Measurements from ENCODE around the gene EDAR. TPM values are rescaled to one million over a fixed set of nuclear protein-coding genes. Genes with fewer than 3 reads are reported as not detected.

EDAR gene
- total and polyA plus RNA-seq, 2 of the 8 experiments (the other 6 are each of a cell fraction or from before 2014, with no cell fraction given): not detected

DNA sequence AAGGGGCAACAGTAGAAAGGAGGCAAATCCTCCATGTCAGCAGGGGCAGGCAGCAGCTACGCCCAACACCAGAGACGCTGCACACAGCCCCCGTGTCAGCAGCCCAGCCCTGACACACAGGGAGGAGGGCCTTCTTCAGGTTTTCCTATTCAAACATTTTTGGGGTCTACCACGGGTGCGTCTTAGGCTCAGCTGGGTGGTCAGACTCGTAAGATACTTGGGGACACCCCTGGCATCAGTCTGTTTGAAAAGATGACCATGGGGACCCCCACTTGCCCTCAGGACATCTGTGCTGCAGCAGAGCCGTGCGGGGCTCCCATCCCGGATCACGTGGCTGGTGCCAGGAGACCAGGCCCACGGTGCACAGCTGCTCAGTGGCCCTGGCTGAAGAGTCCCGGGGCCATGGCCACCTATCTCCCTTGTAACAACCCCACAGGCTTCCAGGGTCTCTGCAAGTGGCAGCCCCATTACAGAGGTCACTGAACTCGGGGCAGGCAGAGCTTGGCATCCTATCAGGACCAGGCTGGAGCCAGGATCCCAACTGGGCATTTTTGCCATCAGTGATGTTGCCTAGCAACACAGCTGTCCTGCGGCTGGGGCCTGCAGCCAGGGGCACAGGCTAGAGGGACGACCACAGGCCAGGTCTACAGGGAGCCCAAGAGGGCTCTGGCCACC, 82.5 kb downstream of the EDAR start:
- POLR2A ChIA-PET (ENCODE audit: partially characterized antibody): interaction anchor here (0.6 to 1.7 kb wide), 2 partner anchors 10 to 115 kb away, joined by 3 to 4 read pairs; no protein-coding TSS in a partner anchor
- TF ChIP-seq RXRA (IDR thresholded peaks at IDR 0.05; ENCODE audit: insufficient read depth, low read depth, low read length): no peak
- TF ChIP-seq, protein P1, sequence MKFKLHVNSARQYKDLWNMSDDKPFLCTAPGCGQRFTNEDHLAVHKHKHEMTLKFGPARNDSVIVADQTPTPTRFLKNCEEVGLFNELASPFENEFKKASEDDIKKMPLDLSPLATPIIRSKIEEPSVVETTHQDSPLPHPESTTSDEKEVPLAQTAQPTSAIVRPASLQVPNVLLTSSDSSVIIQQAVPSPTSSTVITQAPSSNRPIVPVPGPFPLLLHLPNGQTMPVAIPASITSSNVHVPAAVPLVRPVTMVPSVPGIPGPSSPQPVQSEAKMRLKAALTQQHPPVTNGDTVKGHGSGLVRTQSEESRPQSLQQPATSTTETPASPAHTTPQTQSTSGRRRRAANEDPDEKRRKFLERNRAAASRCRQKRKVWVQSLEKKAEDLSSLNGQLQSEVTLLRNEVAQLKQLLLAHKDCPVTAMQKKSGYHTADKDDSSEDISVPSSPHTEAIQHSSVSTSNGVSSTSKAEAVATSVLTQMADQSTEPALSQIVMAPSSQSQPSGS (IDR thresholded peaks at IDR 0.05; ENCODE audit: low read length): no peak
- no peak for TF ChIP-seq SIRT6 (IDR thresholded peaks at IDR 0.05; ENCODE audit: low read length)
- TF ChIP-seq RAD21 (IDR thresholded peaks at IDR 0.05 in 1 of 2, conservative IDR thresholded peaks at IDR 0.05 in 1 of 2; ENCODE audit: low read depth in 2 of 2, low read length in 2 of 2): no peak
- TF ChIP-seq SP2 (IDR thresholded peaks at IDR 0.05; ENCODE audit: low read length): no peak
- TF ChIP-seq, protein P2, sequence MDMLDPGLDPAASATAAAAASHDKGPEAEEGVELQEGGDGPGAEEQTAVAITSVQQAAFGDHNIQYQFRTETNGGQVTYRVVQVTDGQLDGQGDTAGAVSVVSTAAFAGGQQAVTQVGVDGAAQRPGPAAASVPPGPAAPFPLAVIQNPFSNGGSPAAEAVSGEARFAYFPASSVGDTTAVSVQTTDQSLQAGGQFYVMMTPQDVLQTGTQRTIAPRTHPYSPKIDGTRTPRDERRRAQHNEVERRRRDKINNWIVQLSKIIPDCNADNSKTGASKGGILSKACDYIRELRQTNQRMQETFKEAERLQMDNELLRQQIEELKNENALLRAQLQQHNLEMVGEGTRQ (IDR thresholded peaks at IDR 0.05; ENCODE audit: low read length): no peak

More for the DNA sequence above, 82.5 kb downstream of the EDAR start:
- H2AFZ ChIP-seq (ENCODE audit: low read length): no peak overlapping the region
- H3K79me1 ChIP-seq (ENCODE audit: low read depth, low read length): no peaks in the 10 kb centered on the region
- H3K4me3 ChIP-seq (ENCODE audit: extremely low read depth in 1 of 4, insufficient read depth in 2 of 4, low read depth in 3 of 4, low read length in 4 of 4): no peak overlapping the region
- H2BK5ac ChIP-seq (ENCODE audit: low read depth, low read length): no peak overlapping the region
- no peak overlapping the region for H3K4ac ChIP-seq (replicated peaks; ENCODE audit: insufficient read length, low read depth, low read length)
- no peak overlapping the region for H4K91ac ChIP-seq (replicated peaks; ENCODE audit: insufficient read length, low read length)
- H3K18ac ChIP-seq (ENCODE audit: extremely low read depth, low read length): no peak overlapping the region
- no peak overlapping the region for H3K23ac ChIP-seq (ENCODE audit: insufficient read length)
- H3K56ac ChIP-seq (replicated peaks; ENCODE audit: insufficient read length, low read depth, low read length): no peak overlapping the region
- CTCF ChIA-PET (ENCODE audit: partially characterized antibody): interaction anchor here (1.0 kb wide), 1 partner anchor 24 kb away, joined by 3 read pairs; no protein-coding TSS in a partner anchor
- no peaks in the 10 kb centered on the region for H3K27me3 ChIP-seq (replicated peaks in 1 of 4; ENCODE audit: control insufficient read depth in 3 of 4, extremely low read depth in 1 of 4, insufficient read depth in 3 of 4, low read length in 3 of 4)
- peak in 1 of 2 experiments; percentile 41 for DNase-seq (ENCODE audit: low read depth in 1 of 2, low spot score in 2 of 2)
- H2BK12ac ChIP-seq (ENCODE audit: low read depth, low read length): no peak overlapping the region
- no peak overlapping the region for H2AK5ac ChIP-seq (ENCODE audit: low read depth, low read length)
- no peak overlapping the region for H4K8ac ChIP-seq (ENCODE audit: extremely low read depth, insufficient read depth, low read length)
- no peaks in the 10 kb centered on the region for H3K4me1 ChIP-seq (replicated peaks in 1 of 4; ENCODE audit: control insufficient read depth in 3 of 4, insufficient read depth in 4 of 4, low read length in 3 of 4)
- WGBS, 2 experiments (ENCODE audit: extremely low coverage in 1 of 2, insufficient coverage in 1 of 2, insufficient read length in 1 of 2, insufficient replicate concordance in 2 of 2, low coverage in 1 of 2, low lambda C conversion rate in 2 of 2, missing lambda C conversion rate in 1 of 2): 77% methylated on average over 15 of the region's 15 CpGs; no CpG with 5 or more reads in 1 of the 2 experiments
- H4K5ac ChIP-seq (ENCODE audit: insufficient read length, low read depth, low read length): no peak overlapping the region
- no peaks in the 10 kb centered on the region for H4K20me1 ChIP-seq (replicated peaks in 1 of 2; ENCODE audit: control insufficient read depth in 1 of 2, insufficient read depth in 2 of 2, low read length in 2 of 2)
- no peak overlapping the region for H3K27ac ChIP-seq (ENCODE audit: low read depth, low read length)
- no peaks in the 10 kb centered on the region for H3K36me3 ChIP-seq (ENCODE audit: control insufficient read depth in 2 of 4, insufficient read depth in 4 of 4, low read length in 3 of 4)
- no peak overlapping the region for H3K4me2 ChIP-seq (ENCODE audit: insufficient read depth in 1 of 2, low read depth in 2 of 2, low read length in 2 of 2)
- H2BK15ac ChIP-seq (ENCODE audit: low read length): no peak overlapping the region
- no peak overlapping the region for H2BK20ac ChIP-seq (ENCODE audit: low read length)
- H3K79me2 ChIP-seq (ENCODE audit: control insufficient read depth in 1 of 2, insufficient read depth in 2 of 2, low read length in 2 of 2): no peaks in the 10 kb centered on the region
- no peak overlapping the region for H3K14ac ChIP-seq (ENCODE audit: insufficient read length)
- no peaks in the 10 kb centered on the region for H3K23me2 ChIP-seq (ENCODE audit: low read depth, low read length)
- H2BK120ac ChIP-seq (replicated peaks; ENCODE audit: low read depth, low read length): no peak overlapping the region
- no peak overlapping the region for H3K9ac ChIP-seq (replicated peaks in 1 of 4; ENCODE audit: extremely low read depth in 1 of 4, low read depth in 3 of 4, low read length in 3 of 4)
- no peak for FAIRE-seq
- H3K9me3 ChIP-seq (ENCODE audit: insufficient read depth in 2 of 2, low read depth in 1 of 2, low read length in 1 of 2): no peaks in the 10 kb centered on the region

Measured in H1 (cell line).